Endothelial cell (in vitro differentiated cells): Measurements from ENCODE around the gene EXOSC7. TPM values are rescaled to one million over a fixed set of nuclear protein-coding genes. Genes with fewer than 3 reads are reported as not detected.

ENCODE experiments used
- DNase-seq: peaks from one replicate; pipeline ENCODE4 v3.0.0; 2021; ENCODE audit warnings: low spot score
- H3K27ac Mint-ChIP-seq: one replicate; pipeline ENCODE4 v1.8.0; 2021; ENCODE audit warnings: mixed read lengths, inconsistent platforms; ENCODE audit not compliant: unreplicated experiment
- H3K27me3 Mint-ChIP-seq: one replicate; pipeline ENCODE4 v1.8.0; 2021; ENCODE audit warnings: mild to moderate bottlenecking, moderate library complexity, mixed read lengths, inconsistent platforms; ENCODE audit not compliant: unreplicated experiment
- H3K36me3 Mint-ChIP-seq: one replicate; pipeline ENCODE4 v1.8.0; 2021; ENCODE audit warnings: mild to moderate bottlenecking, low read depth, mixed read lengths, inconsistent platforms; ENCODE audit not compliant: unreplicated experiment
- H3K4me1 Mint-ChIP-seq: one replicate; pipeline ENCODE4 v1.8.0; 2021; ENCODE audit warnings: mild to moderate bottlenecking, mixed read lengths, inconsistent platforms; ENCODE audit not compliant: unreplicated experiment
- H3K4me3 Mint-ChIP-seq: one replicate; pipeline ENCODE4 v1.8.0; 2021; ENCODE audit warnings: mild to moderate bottlenecking, mixed read lengths, inconsistent platforms; ENCODE audit not compliant: unreplicated experiment
- H3K9me3 Mint-ChIP-seq: one replicate; pipeline ENCODE4 v1.8.0; 2021; ENCODE audit warnings: mixed read lengths, inconsistent platforms; ENCODE audit not compliant: unreplicated experiment
- CTCF ChIP-seq: fragments of 200-600 bp; sonication (generic); IDR thresholded peaks from one replicate; pipeline ENCODE4 v1.5.0; 2021; ENCODE audit warnings: antibody characterized with exemption; ENCODE audit not compliant: unreplicated experiment
- total RNA-seq: library from RNA; stranded (reverse); fragmentation: NEBNext Ultra II Directional; extraction: Animal tissue kit (Norgen Biotek cat#: 25700); gene quantifications from one replicate; pipeline ENCODE4 v1.2.1, GENCODE V29; 2021; ENCODE audit not compliant: unreplicated experiment

The EXOSC7 gene
- total RNA-seq, 1 donor from 2014 or later = 33.2 TPM

DNA sequence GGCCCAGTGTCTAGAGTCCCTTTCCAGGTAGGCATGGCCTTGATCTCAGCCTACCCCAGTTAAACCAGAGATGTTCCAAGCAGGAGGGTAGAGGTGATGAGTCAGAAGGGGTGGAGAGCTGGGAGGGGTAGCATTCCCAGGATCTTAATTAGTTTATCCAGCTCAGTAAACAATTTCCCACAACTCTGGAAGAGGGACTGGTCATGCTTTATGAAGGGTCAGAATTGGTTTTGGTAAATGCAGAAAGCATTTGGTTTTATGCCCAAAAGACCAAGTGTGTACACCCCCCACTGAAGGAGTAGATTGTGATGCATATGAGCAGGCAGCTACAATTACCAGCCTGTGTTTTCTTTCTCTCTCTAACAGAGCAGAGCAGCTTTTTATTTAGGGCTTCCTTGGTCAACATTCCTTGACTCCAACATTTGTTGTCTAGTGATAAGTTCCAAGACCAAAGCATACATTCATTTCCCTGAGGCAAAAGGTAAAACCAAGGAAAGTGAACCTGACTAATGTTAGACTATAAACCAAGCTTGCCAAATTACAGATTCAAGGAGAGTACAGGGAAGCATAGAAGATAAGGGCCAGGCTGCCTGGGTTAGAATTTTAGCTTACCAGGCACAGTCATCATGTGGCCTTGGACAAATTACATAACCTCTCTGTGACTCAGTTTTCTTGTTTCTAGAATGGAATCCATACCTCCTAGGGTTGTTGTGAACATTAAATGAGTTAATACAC lies 17.6 kb downstream of the EXOSC7 start:
- Mint-ChIP-seq H3K4me1 (peaks cover 9% of the 10 kb centered on the region), H3K36me3 (peaks cover 37% of the 10 kb centered on the region), H3K27ac (no peak overlapping the region), H3K27me3 (peaks cover 2% of the 10 kb centered on the region), H3K9me3 (no peaks in the 10 kb centered on the region), H3K4me3 (no peak overlapping the region)
- TF ChIP-seq CTCF = no peak
- no peak for DNase-seq

DNA sequence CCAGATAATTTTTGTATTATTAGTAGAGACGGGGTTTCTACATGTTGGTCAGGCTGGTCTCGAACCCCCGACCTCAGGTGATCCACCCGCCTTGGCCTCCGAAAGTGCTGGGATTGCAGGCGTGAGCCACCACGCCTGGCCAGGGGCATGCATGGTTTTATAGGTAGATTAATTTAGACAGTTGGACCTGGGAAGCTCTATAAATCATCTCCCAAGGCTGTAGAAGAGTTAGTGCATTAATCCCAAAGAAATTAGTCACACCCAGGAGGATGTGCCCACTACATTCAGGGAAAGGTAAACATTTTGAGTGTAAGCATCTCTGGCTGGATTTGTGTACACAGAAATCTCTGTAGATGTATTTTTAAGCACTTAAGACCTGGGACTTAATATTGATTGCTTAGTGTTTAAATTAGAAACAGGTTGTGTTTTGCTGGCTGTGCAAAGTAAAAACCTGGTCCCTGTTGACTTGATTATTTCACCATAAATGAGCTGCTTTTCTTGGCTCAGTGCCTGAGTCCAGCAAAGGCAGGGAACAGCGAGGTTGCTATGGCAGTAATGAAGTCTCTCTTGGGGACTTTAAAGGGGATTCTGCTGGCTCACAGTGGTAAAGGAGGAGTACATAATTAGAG lies 19.2 kb downstream of the EXOSC7 start:
- peaks cover 2% of the 10 kb centered on the region for H3K27me3 Mint-ChIP-seq
- peaks cover 38% of the 10 kb centered on the region for H3K36me3 Mint-ChIP-seq
- DNase-seq = no peak
- H3K4me3 Mint-ChIP-seq = peak overlapping the region; percentile 31
- H3K4me1 Mint-ChIP-seq = peaks cover 9% of the 10 kb centered on the region
- H3K9me3 Mint-ChIP-seq = no peaks in the 10 kb centered on the region
- no peak for TF ChIP-seq CTCF
- no peak overlapping the region for H3K27ac Mint-ChIP-seq

DNA sequence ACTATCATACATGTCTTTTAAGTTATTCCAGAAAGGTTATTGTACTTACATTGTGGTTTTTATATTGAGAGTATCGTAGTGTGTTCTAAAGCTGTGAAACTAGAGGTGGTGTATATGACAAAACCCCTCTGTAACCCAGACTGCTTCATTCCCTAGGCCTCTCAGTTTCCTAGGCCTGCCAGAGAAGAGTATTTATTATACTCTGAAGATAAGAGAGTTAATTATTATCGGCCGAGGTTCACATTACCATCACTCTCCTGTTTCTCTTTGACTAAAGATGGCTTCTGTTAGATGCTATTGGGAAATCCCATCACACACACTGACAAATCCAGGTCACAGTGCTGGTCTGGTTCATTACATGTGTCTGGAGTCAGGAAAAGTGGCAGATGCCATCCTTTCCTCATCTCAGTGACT lies 20.5 kb downstream of the EXOSC7 start:
- peaks cover 38% of the 10 kb centered on the region for H3K36me3 Mint-ChIP-seq
- no peak for TF ChIP-seq CTCF
- no peak overlapping the region for H3K27ac Mint-ChIP-seq
- no peaks in the 10 kb centered on the region for H3K9me3 Mint-ChIP-seq
- H3K4me1 Mint-ChIP-seq = peaks cover 9% of the 10 kb centered on the region
- DNase-seq = no peak
- H3K4me3 Mint-ChIP-seq = no peak overlapping the region
- H3K27me3 Mint-ChIP-seq = peaks cover 2% of the 10 kb centered on the region

DNA sequence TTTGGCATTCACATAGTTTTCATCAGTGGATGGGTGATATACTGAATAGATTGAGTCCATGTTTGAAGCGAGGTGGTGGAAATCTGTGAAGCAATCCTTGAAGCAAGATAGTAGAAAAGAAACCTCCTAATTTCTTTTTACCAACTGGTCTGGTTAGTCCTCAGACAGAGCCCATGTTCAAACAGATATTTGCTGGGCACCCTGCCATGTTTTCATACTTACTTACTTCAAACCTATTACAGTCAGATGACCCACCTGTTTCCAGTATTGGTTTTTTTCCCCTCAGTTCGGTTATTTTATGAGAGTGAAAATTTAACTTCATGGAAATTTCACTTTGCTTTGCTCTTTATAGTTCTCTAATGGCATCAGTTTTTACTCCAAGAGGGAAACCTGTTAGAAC lies 23.7 kb downstream of the EXOSC7 start:
- no peaks in the 10 kb centered on the region for H3K9me3 Mint-ChIP-seq
- no peak overlapping the region for H3K27ac Mint-ChIP-seq
- H3K27me3 Mint-ChIP-seq = no peaks in the 10 kb centered on the region
- peaks cover 11% of the 10 kb centered on the region for H3K4me1 Mint-ChIP-seq
- DNase-seq = no peak
- no peak for TF ChIP-seq CTCF
- H3K36me3 Mint-ChIP-seq = peaks cover 42% of the 10 kb centered on the region
- H3K4me3 Mint-ChIP-seq = no peak overlapping the region

GRCh38 chr3:45000823-45001222 lies 24.8 kb downstream of the EXOSC7 start:
- Mint-ChIP-seq H3K9me3 (no peaks in the 10 kb centered on the region), H3K27ac (no peak overlapping the region), H3K4me1 (peaks cover 14% of the 10 kb centered on the region), H3K36me3 (peaks cover 50% of the 10 kb centered on the region), H3K27me3 (peaks cover 2% of the 10 kb centered on the region), H3K4me3 (no peak overlapping the region)
- no peak for TF ChIP-seq CTCF
- DNase-seq = no peak
